HL-60 (cell line): ENCODE results near the gene SSH2.

ENCODE experiments used
- DNase-seq, 2 experiments: peaks; one replicate each; pipeline ENCODE4 v3.0.0-alpha.2; 2010 to 2020; ENCODE audit warnings: low read depth in 1 of 2, low spot score in 1 of 2
- H3K27ac ChIP-seq: fragments of 250-450 bp; sonication (Bioruptor Pico); replicated peaks from 2 replicates; pipeline ENCODE4 v1.5.1; 2020; ENCODE audit warnings: mild to moderate bottlenecking, moderate library complexity
- H3K27me3 ChIP-seq: fragments of 250-450 bp; sonication (Bioruptor Pico); 2 replicates; pipeline ENCODE4 v1.5.1; 2021; ENCODE audit warnings: mild to moderate bottlenecking, moderate library complexity; ENCODE audit not compliant: insufficient read depth, poor library complexity, severe bottlenecking
- H3K4me3 ChIP-seq: replicated peaks from 2 replicates; pipeline ENCODE4 v1.5.1; 2011; ENCODE audit warnings: mild to moderate bottlenecking, control low read depth, low read length; ENCODE audit not compliant: insufficient read depth
- CTCF ChIP-seq: IDR thresholded peaks from one replicate; pipeline ENCODE4 v1.5.1; 2011; ENCODE audit warnings: low read length, control low read depth, inconsistent platforms; ENCODE audit not compliant: insufficient read depth
- GABPA ChIP-seq: IDR thresholded peaks from 2 replicates; pipeline ENCODE4 v1.6.1; 2012; ENCODE audit warnings: low read depth
- POLR2AphosphoS5 ChIP-seq: IDR thresholded peaks from 2 replicates; pipeline ENCODE4 v1.6.1; 2012; ENCODE audit warnings: low read depth
- REST ChIP-seq: IDR thresholded peaks from 2 replicates; pipeline ENCODE4 v1.6.1; 2012; ENCODE audit warnings: low read depth; ENCODE audit not compliant: insufficient replicate concordance
- SPI1 ChIP-seq: IDR thresholded peaks from 2 replicates; pipeline ENCODE4 v1.6.1; 2012; ENCODE audit warnings: low read depth, mild to moderate bottlenecking, borderline replicate concordance

Gene SSH2

GRCh38 chr17:29766796-29767327, 163.2 kb downstream of the SSH2 start:
- no peak for TF ChIP-seq CTCF
- TF ChIP-seq POLR2AphosphoS5: no peak
- TF ChIP-seq GABPA: no peak
- no peak for TF ChIP-seq SPI1
- TF ChIP-seq REST: no peak
- no peak overlapping the region for H3K27ac ChIP-seq
- H3K27me3 ChIP-seq: no peaks in the 10 kb centered on the region
- no peak overlapping the region for H3K4me3 ChIP-seq
- DNase-seq: no peak

GRCh38 chr17:29764748-29765147, 165.3 kb downstream of the SSH2 start:
- Histone ChIP-seq H3K27ac (no peak overlapping the region), H3K27me3 (no peaks in the 10 kb centered on the region), H3K4me3 (no peak overlapping the region)
- DNase-seq: no peak
- TF ChIP-seq CTCF: no peak
- no peak for TF ChIP-seq REST
- TF ChIP-seq POLR2AphosphoS5: no peak
- no peak for TF ChIP-seq GABPA
- no peak for TF ChIP-seq SPI1

GRCh38 chr17:29764217-29764616, 165.8 kb downstream of the SSH2 start:
- Histone ChIP-seq H3K27ac (no peak overlapping the region), H3K4me3 (no peak overlapping the region), H3K27me3 (no peaks in the 10 kb centered on the region)
- no peak for DNase-seq
- TF ChIP-seq POLR2AphosphoS5: no peak
- no peak for TF ChIP-seq REST
- TF ChIP-seq GABPA: no peak
- TF ChIP-seq CTCF: no peak
- no peak for TF ChIP-seq SPI1
